Suprapubic skin (tissue), 4 donors: ENCODE results near the gene INCENP. TPM values are rescaled to one million over a fixed set of nuclear protein-coding genes. Genes with fewer than 3 reads are reported as not detected.

ENCODE experiments used
- DNase-seq, 2 donors: peaks; one replicate each; pipeline ENCODE4 v3.0.0-alpha.2; 2019; ENCODE audit warnings: low spot score in 2 of 2
- H3K27ac ChIP-seq: fragments of 200-600 bp; sonication (generic); one replicate; pipeline ENCODE4 v1.5.1; 2019
- H3K27me3 ChIP-seq: fragments of 200-600 bp; sonication (generic); one replicate; pipeline ENCODE4 v1.5.1; 2019
- H3K36me3 ChIP-seq: fragments of 200-600 bp; sonication (generic); one replicate; pipeline ENCODE4 v1.5.1; 2019
- H3K4me1 ChIP-seq: fragments of 200-600 bp; sonication (generic); one replicate; pipeline ENCODE4 v1.5.1; 2019
- H3K4me3 ChIP-seq: fragments of 200-600 bp; sonication (generic); one replicate; pipeline ENCODE4 v1.5.1; 2019; ENCODE audit warnings: mild to moderate bottlenecking
- H3K9me3 ChIP-seq: fragments of 200-600 bp; sonication (generic); one replicate; pipeline ENCODE4 v1.5.1; 2019
- CTCF ChIP-seq, 2 donors: fragments of 200-600 bp in 1 of 2; fragments of 450-650 bp in 1 of 2; sonication (generic) in 1 of 2; IDR thresholded peaks; one replicate each; pipeline ENCODE4 v1.5.1; 2016 to 2019; ENCODE audit warnings: antibody characterized with exemption in 2 of 2, mild to moderate bottlenecking in 1 of 2, moderate library complexity in 1 of 2
- EP300 ChIP-seq: sonication (generic); formaldehyde crosslinking; IDR thresholded peaks from one replicate; pipeline ENCODE4 v1.6.1; 2017; ENCODE audit warnings: antibody characterized with exemption
- POLR2A ChIP-seq, 2 donors: fragments of 450-650 bp; IDR thresholded peaks; one replicate each; pipeline ENCODE4 v1.6.1; 2017; ENCODE audit warnings: antibody characterized with exemption in 2 of 2, mild to moderate bottlenecking in 2 of 2, moderate library complexity in 2 of 2
- POLR2AphosphoS5 ChIP-seq, 3 donors: sonication (generic); formaldehyde crosslinking; IDR thresholded peaks; one replicate each; pipeline ENCODE4 v1.6.1; 2017; ENCODE audit warnings: antibody characterized with exemption in 3 of 3
- WGBS: methylation state at CpG from one replicate; pipeline ENCODE4 v1.1.5; 2018; 5-methylcytosine and 5-hydroxymethylcytosine counted together
- total RNA-seq, 4 donors: library from RNA; depleted of rRNA; stranded (reverse); fragments of >200 nt; gene quantifications; one replicate each; pipeline ENCODE4 v1.1.0, GENCODE V29; 2016

INCENP gene
- total RNA-seq, 4 donors from 2014 or later: 31.6 to 52.4 (median 33.9) TPM

- DNase-seq: no peak
- H3K4me3 ChIP-seq: no peak overlapping the region
- H3K27me3 ChIP-seq: no peaks in the 10 kb centered on the region
- WGBS: 79% methylated on average over 1 of the region's 1 CpG
- no peaks in the 10 kb centered on the region for H3K9me3 ChIP-seq
- H3K4me1 ChIP-seq: no peaks in the 10 kb centered on the region
- TF ChIP-seq POLR2A (IDR thresholded peaks at IDR 0.05): no peak
- TF ChIP-seq CTCF (IDR thresholded peaks at IDR 0.05): no peak
- TF ChIP-seq EP300: no peak
- TF ChIP-seq POLR2AphosphoS5 (IDR thresholded peaks at IDR 0.05): no peak
- H3K27ac ChIP-seq: no peak overlapping the region
- no peaks in the 10 kb centered on the region for H3K36me3 ChIP-seq
Observed at GRCh38 chr11:62087694-62088093, 36.1 kb upstream of the INCENP start.

- H3K27me3 ChIP-seq: no peaks in the 10 kb centered on the region
- no peak for TF ChIP-seq POLR2AphosphoS5 (IDR thresholded peaks at IDR 0.05)
- TF ChIP-seq POLR2A (IDR thresholded peaks at IDR 0.05): no peak
- no peak for TF ChIP-seq CTCF (IDR thresholded peaks at IDR 0.05)
- TF ChIP-seq EP300: no peak
- no peaks in the 10 kb centered on the region for H3K4me1 ChIP-seq
- no peak overlapping the region for H3K4me3 ChIP-seq
- no peak overlapping the region for H3K27ac ChIP-seq
- no peaks in the 10 kb centered on the region for H3K36me3 ChIP-seq
- no peaks in the 10 kb centered on the region for H3K9me3 ChIP-seq
- 58% methylated on average over 1 of the region's 1 CpG for WGBS
- DNase-seq: no peak
Observed at GRCh38 chr11:62088331-62088933, 35.4 kb upstream of the INCENP start.

- H3K36me3 ChIP-seq: no peaks in the 10 kb centered on the region
- H3K27me3 ChIP-seq: no peaks in the 10 kb centered on the region
- no peaks in the 10 kb centered on the region for H3K9me3 ChIP-seq
- DNase-seq: no peak
- no peak overlapping the region for H3K27ac ChIP-seq
- TF ChIP-seq POLR2A (IDR thresholded peaks at IDR 0.05): no peak
- no peak for TF ChIP-seq CTCF (IDR thresholded peaks at IDR 0.05)
- no peak for TF ChIP-seq EP300
- TF ChIP-seq POLR2AphosphoS5 (IDR thresholded peaks at IDR 0.05): no peak
- peaks cover 13% of the 10 kb centered on the region for H3K4me1 ChIP-seq
- no peak overlapping the region for H3K4me3 ChIP-seq
Observed at GRCh38 chr11:62103141-62103540, 20.7 kb upstream of the INCENP start.

GRCh38 chr11:62103986-62104385 is 19.8 kb upstream of the INCENP start:
- Histone ChIP-seq H3K4me1 (peaks cover 13% of the 10 kb centered on the region), H3K27ac (peak overlapping the region; percentile 67), H3K9me3 (no peaks in the 10 kb centered on the region), H3K4me3 (no peak overlapping the region), H3K27me3 (no peaks in the 10 kb centered on the region), H3K36me3 (no peaks in the 10 kb centered on the region)
- WGBS: 40% methylated on average over 3 of the region's 3 CpGs
- no peak for DNase-seq
- no peak for TF ChIP-seq POLR2A (IDR thresholded peaks at IDR 0.05)
- TF ChIP-seq POLR2AphosphoS5 (IDR thresholded peaks at IDR 0.05): no peak
- no peak for TF ChIP-seq EP300
- TF ChIP-seq CTCF (IDR thresholded peaks at IDR 0.05): no peak

- no peaks in the 10 kb centered on the region for H3K36me3 ChIP-seq
- no peaks in the 10 kb centered on the region for H3K9me3 ChIP-seq
- 23% methylated on average over 11 of the region's 11 CpGs for WGBS
- peak overlapping the region; percentile 67 for H3K27ac ChIP-seq
- peaks cover 13% of the 10 kb centered on the region for H3K4me1 ChIP-seq
- no peaks in the 10 kb centered on the region for H3K27me3 ChIP-seq
- no peak for DNase-seq
- TF ChIP-seq POLR2A (IDR thresholded peaks at IDR 0.05) (no peak), CTCF (IDR thresholded peaks at IDR 0.05) (no peak), EP300 (peak; percentile 48), POLR2AphosphoS5 (IDR thresholded peaks at IDR 0.05) (peak in 2 of 3 donors; percentile 23 to 50)
- H3K4me3 ChIP-seq: peak overlapping the region; percentile 29
Observed at GRCh38 chr11:62104816-62105653, 18.8 kb upstream of the INCENP start.
